Activated CD8-positive, alpha-beta memory T cell treated with anti-CD3 and anti-CD28 coated beads, Interleukin-2, amount 50 U/mL, for 1 hour (primary cell): ENCODE measurements around the gene ATF1.
"Not testable (repeated sequence)": the region's sequence is repeated elsewhere in the genome, so short reads cannot be mapped to it uniquely, and the experiment has no call there.

Experiments
- DNase-seq: peaks from one replicate; pipeline ENCODE4 v3.0.0-alpha.2; 2020; ENCODE audit errors: extremely low read depth

Gene ATF1

DNA sequence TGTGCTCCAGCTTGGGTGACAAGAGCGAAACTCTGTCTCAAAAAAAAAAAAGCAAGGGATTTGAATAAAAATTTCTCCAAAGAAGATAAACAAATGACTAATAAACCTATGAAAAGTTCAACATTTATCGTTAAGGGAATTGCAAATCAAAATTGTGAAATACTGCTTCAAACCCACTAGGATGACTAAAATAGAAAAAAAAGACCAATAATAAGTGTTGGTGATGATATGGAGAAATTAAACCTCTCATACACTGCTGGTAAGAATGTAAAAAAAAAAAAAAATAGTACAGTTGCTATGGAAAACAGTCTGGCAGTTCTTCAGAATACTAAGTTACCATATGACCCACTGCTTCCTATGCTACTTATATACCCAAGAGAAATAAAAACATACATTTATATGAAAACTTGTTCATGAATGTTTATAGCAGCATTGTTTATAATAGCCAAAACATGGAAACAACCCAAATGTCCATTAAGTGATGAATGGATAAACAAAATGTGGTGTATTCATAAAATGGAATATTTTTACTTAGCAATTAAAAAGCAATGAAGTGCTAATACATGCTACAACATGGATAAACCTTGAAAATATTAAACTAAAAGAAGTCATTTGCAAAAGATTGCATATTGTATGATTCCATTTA lies 39.5 kb downstream of the ATF1 start:
- DNase-seq = no peak

GRCh38 chr12:50806176-50806575 lies 42.3 kb downstream of the ATF1 start:
- no peak for DNase-seq

GRCh38 chr12:50809131-50809530 lies 45.2 kb downstream of the ATF1 start:
- not testable (repeated sequence) for DNase-seq

- DNase-seq = not testable (repeated sequence)
Observed at GRCh38 chr12:50814921-50815320, 51.0 kb downstream of the ATF1 start.

- DNase-seq = no peak
Observed at GRCh38 chr12:50820177-50820576, 56.3 kb downstream of the ATF1 start.

- DNase-seq = no peak
Observed at GRCh38 chr12:50822082-50822481, 58.2 kb downstream of the ATF1 start.

- DNase-seq = not testable (repeated sequence)
Observed at GRCh38 chr12:50823724-50824123, 59.8 kb downstream of the ATF1 start.

- no peak for DNase-seq
Observed at GRCh38 chr12:50824914-50825313, 61.0 kb downstream of the ATF1 start.

DNA sequence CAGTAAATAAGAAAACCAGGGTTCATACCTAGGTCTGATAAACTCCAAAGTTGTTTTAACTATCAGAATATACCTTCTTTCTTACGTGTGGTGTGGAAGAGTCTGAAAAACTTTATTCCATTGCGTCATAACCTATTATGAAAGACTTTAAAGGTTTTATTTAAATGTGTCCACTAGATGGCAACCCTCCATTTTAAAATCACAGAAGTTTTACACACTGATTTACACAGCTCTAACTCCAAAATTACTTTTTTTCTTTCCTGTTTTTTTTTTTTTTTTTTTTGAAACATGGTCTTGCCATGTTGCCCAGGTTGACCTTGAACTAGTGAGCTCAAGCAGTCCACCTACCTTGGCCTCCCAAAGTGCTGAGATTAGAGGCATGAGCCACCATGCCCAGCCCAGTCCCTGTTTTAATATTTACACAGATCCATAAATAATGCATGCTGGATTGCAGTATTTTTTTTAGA lies 61.5 kb downstream of the ATF1 start:
- DNase-seq = no peak

- DNase-seq = no peak
Observed at GRCh38 chr12:50828121-50828520, 64.2 kb downstream of the ATF1 start.

GRCh38 chr12:50828886-50829285 lies 65.0 kb downstream of the ATF1 start:
- DNase-seq = no peak

GRCh38 chr12:50833801-50834200 lies 69.9 kb downstream of the ATF1 start:
- DNase-seq = not testable (repeated sequence)

DNA sequence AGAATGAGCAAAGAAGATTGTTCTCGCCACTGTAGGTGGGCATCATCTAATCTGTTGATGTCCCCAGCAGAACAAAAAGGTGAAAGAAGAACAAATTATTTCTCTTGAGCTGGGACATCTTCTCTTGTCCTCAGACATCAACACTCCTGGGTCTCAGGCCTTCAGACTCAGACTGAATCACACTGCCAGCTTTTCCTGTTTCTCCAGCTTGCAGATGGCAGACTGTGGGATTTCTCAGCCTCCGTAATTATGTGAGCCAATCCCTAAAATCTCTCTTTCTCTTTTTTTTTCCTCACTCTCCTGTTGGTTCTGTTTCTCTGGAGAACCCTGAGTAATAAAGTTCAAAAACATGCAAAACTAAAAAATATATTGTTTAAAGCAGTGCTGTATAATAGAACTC lies 75.1 kb downstream of the ATF1 start:
- DNase-seq = no peak

- no peak for DNase-seq
Observed at GRCh38 chr12:50840809-50841487, 77.0 kb downstream of the ATF1 start.

DNA sequence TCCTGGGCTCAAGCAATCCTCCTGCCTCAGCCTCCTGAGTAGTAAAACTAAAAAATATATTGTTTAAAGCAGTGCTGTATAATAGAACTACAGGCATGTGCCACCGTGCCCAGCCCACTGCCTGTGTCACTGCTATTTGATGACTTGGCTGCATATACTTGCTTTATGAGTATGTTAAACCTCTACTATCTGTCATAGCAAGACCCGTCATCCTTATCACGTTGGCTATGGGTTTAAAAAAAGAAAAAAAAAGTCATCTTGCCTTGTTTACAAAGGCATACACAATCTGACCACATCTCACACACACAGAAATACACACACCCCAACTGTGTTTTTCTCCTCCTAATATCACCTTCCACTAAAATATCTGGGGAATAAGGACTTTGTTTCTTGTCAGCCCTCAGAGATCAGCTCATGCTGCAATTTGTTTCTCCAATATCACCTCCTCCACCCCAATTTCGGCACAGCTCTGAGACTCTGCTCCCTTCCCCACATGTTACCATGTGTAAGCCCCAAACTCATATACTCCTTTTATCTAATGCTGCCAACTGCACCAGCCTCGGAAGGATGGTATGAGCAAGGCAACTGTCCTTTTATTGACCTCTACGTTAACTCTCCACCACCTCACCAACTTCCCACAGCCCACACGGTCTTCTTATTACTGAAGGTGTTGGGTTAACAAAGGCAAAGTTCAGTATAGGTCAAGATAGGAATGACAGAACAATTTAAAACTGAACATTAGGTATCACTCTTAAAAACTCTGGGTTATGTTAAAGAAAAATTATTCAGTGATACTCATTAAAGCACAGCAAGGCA lies 78.0 kb downstream of the ATF1 start:
- DNase-seq = no peak

- DNase-seq = no peak
Observed at GRCh38 chr12:50842637-50843493, 79.0 kb downstream of the ATF1 start, which contains the start of gene TMPRSS12. Gene TMPRSS12, plus strand, starts transcription at chr12:50842926. Its CDS starts 39 bp downstream, at chr12:50842965.

GRCh38 chr12:50845021-50845647 lies 81.2 kb downstream of the ATF1 start:
- no peak for DNase-seq

- no peak for DNase-seq
Observed at GRCh38 chr12:50848963-50849362, 85.1 kb downstream of the ATF1 start.

DNA sequence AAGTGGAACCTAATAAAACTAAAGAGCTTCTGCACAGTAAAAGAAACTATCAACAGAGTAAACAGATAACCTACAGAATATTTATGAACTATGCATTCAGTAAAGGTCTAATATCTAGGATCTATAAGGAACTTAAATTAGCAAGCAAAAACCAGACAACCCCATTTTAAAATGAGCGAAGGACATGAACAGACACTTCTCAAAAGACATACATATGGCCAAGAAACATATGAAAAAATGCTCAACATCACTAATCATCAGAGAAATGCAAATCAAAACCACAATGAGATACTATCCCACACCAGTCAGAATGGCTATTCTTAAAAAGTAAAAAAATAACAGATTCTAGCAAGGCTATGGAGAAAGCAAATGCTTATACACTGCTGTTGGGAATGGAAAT lies 91.3 kb downstream of the ATF1 start:
- not testable (repeated sequence) for DNase-seq

GRCh38 chr12:50855679-50856078 lies 91.8 kb downstream of the ATF1 start:
- not testable (repeated sequence) for DNase-seq
